Ureter (tissue), 1 donor: ENCODE measurements around the gene CANX. TPM values are rescaled to one million over a fixed set of nuclear protein-coding genes. Genes with fewer than 3 reads are reported as not detected.
"Not testable (repeated sequence)": the region's sequence is repeated elsewhere in the genome, so short reads cannot be mapped to it uniquely, and the experiment has no call there.

Source experiments
- DNase-seq: peaks from one replicate; pipeline ENCODE4 v3.0.0-alpha.2; 2020; ENCODE audit warnings: low spot score
- total RNA-seq: library from RNA; stranded (reverse); gene quantifications from one replicate; pipeline ENCODE4 v1.2.4, GENCODE V29; 2023
- donor health status: DM: yes; HTN: yes; CAD: no.

Gene CANX
- total RNA-seq, 1 donor from 2014 or later = 584 TPM

DNA sequence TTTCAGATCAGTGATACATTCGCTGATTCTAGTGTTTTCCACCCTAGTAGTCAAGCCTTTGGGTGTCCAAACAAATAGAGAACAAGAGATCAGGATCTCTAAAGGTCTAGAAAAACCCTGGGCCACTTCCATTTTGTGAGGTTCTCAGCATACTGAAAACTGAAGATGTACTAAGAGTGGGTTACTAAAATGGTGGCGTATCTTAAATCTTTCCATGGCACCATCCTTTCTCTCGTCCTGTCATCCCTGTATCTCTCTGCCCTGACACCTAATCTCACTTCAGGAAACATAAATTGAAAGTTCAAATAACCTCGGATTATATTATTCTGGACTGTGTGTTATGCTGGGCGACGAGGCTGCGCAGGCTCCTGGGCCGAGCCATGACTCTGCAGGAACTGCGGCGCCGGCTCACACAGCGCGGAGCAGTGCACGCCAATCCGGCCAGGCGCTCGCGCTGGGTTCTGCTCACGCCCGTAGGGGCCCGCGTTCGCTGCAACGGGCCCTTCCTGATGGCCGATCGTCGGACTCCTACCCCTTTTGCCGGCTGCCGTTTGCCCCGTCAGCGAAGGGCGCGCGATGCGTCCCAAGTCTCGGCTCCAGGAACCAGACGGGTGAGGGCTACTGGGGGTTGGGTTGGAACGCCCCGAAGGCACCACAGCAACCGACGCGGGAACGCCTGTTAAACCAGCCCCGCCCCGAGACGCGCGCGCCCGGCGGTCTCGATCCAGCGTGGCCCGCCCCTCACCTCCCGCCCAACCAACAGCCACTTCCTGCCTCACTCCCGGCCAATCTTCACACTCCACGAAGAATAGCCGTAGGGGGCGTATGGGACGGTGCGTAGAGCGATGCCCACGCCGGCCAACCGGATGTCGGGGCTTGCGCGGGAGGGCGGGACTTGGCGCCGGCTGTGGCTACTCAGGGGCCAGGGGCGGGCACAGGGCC is 503 bp upstream of the CANX start:
- DNase-seq = peak; percentile 99

DNA sequence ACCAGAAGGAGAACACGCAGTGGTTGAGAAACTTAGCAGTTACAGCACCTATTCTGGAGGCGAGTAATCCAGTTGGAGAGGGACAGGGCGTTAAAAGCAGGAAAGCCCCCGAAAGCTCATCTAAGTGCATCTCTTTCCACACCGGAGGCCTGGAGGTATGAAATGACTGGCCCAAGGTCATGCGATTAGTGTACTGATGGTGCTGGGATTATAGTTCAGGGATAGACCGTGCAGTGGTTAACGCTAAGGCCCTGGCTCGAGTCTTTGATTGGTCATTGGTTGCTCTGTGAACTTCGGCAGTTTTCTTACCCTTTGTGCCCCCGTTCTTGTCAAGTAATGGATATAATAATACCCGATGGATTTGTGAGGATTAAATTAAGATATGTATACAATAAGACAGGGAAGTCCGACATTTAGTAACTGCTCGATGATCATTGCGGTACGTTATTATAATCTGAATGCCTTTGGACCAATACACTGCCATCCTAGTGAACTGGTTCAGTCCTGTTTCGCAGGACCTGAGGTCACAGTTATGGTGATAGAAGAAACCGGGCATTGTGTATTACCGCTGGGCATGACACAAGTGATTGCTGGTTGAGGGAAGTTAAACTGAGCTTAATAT is 960 bp downstream of the CANX start:
- no peak for DNase-seq

DNA sequence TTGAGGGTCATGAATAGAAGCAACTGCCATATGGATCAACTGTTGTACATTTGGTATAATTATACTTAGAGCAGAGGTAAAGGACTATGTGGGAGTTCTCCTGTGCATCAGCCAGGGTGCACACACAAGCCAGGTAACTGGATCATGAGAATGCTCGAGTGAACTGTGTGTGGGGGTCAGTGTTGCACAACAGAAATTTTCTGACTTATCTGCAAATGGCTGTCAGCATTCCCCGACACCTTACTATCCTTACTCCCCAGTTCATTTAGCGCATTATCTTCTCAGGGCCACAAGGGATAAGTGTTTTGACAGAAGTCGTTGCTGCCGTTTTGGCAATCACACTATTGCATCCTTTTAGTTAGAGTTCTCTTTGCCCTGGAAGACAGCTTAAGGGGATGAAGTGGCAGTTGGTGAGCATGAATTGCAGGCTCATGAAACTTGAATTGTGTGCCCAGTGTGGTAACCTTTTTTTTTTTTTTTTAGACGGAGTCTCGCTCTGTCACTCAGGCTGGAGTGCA is 1.7 kb downstream of the CANX start:
- DNase-seq = no peak

DNA sequence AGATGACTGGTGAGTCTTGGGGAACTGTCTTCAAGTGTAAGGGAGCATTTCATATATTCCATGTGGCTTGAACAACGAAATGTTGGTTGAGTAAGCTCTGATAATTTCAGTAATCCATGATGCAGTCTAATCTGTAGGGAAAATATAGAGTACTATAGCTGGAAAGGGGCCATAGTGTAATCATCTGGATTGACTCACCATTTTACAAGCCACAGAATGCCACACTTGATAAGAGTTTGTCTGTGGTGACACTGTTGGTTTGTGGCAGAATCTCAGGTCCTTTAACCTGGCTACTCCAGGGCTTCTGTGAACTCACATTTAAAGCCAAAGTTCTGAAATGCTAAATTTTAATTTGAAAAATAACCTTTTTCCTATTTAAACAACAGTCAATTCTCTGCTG is 17.5 kb downstream of the CANX start:
- DNase-seq = no peak

DNA sequence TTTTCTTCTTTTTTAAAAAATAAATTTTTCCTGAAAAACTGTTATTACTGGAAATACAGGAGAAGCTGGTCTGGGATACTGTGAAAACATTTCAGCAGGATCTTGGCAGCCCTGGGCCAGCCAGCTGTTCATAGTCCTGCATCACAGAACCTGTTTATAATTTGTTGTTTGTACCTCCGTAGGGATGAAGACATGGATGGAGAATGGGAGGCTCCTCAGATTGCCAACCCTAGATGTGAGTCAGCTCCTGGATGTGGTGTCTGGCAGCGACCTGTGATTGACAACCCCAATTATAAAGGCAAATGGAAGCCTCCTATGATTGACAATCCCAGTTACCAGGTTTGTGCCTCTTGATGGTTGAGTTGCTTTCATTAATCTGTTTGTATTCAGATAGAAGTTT is 21.5 kb downstream of the CANX start:
- no peak for DNase-seq

DNA sequence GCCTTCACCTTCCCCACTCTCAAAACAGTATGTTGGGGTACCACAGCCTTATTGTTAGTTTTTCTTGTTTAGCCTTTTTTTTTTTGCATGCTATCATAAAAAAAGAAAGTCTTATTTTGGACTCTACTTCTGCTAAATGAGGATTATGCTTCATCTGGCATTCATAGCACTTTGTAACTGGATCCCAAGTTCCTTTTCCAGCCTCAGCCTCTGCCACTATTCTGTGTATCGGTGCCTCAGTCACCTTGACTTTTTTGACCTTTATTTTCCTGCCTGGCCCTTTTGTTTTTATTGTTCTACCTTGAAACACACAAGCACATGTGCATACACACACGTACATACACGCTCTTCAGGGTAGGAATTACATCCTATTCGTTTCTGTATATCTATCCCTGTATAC is 25.4 kb downstream of the CANX start:
- DNase-seq = no peak

DNA sequence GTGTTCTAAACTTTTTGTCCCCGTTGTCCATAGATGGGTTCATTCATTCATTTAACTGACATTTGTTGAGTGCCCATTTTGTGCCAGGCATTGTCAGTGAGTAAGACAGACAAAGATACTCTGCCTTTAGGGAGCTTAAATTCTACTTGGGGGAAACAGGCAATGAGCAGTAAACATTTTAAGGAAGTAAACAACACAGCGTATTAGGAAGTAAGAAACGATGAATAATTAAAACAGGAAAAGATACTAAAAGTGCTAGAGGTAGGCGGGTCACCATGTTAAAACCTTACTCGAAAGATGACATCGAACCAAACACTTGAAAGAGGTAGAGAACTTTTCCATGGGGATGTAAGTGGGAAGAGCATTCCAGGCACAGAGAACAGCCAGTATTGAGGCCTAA is 28.3 kb downstream of the CANX start:
- DNase-seq = no peak

DNA sequence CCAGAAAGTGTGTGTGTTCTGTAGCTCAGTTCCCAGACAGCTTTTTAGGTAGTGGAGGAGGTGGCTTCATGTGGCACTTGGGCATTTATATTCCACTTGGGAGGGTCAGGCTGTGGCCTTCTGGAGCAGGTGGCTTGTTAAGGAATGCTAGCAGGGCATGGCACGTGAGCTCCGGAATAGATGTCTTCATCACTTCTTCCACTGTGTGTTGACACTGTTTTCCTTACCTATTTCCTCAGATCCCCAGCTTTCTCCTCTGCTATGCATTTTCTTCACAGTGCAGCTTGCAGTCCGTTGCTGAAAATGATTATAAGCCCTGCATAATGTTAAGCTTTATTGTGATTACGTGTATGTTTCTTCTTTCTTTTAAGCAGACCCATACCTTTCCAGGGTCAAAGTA is 30.5 kb downstream of the CANX start:
- no peak for DNase-seq

DNA sequence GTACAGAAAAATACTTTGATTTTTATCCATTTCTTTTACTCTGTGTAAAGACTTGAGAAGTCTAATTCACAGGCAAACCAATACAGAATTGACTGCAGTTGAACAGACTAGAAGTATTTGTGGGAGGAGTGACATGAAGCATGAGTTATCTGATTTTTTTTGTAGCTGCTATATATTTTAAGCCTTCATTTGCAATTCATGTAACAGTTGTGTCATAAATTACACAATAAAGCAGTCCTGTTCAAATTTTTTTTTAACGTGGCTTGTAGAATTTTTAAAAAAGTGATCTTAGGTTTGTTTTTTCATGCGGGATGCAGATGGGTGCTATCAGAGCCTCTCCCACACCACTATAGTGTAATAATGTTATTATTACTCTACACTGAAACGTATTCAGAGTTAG is 31.0 kb downstream of the CANX start:
- DNase-seq = no peak

DNA sequence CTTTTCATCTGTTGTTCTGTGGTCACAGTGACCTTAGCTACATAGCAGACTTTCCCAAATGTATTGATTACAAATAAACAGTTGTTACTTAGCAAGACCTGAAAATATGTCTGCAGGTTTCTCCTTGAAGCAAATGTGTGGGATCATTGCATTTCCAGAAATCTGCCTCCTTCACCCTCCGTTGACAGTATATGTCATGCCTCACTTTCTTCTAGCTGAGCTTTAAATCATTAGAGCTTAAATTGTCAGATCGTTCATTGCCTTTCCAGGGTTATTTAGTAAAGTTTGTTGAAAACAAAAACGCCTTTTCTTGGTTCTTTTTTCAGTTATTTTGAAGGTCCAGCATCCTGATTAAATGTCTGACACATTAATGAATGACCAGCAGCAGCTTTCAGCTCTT is 31.6 kb downstream of the CANX start:
- no peak for DNase-seq

DNA sequence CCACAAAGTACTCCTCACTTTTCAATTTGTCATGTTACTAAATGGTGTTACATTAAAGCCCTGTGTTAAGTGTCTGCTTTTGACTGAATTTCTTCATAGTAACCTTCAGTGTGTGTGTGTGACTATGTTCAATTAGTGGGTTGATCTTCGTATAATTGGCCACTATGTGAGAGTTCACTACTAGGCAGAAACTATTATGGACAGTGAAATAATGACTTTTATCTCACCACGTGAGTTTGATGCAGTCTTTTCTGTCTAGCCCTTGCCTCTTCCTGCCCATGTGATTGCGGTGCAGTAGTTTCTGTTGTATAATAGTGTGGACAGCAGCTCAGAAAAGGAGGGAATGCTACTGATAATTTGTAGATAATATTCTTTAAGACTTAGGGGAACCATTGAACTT is 32.1 kb downstream of the CANX start:
- no peak for DNase-seq

DNA sequence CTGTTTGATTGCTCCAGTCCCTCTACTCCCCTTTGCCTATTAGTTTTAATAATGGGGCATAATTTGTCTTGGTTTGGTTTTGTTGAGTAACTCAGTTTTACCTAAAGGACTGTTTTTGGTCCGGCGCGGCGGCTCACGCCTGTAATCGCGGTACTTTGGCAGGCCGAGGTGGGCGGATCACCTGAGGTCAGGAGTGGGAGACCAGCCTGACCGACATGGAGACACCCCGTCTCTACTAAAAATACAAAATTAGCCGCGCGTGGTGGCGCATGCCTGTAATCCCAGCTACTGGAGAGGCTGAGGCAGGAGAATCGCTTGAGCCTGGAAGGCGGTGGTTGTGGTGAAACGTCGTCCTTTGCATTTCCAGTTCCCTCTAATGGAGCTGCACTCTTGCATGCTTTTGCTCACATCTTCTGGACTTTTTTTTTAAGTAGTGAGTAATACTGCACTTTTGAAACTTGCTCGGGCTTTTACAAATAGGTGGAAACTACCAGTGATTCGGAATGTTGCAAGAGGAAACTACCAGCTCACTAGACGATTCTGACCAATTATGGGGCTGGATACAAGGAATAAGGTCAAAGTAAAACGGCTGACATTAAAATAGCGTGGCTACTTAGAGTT is 33.1 kb downstream of the CANX start:
- peak; percentile 45 for DNase-seq

DNA sequence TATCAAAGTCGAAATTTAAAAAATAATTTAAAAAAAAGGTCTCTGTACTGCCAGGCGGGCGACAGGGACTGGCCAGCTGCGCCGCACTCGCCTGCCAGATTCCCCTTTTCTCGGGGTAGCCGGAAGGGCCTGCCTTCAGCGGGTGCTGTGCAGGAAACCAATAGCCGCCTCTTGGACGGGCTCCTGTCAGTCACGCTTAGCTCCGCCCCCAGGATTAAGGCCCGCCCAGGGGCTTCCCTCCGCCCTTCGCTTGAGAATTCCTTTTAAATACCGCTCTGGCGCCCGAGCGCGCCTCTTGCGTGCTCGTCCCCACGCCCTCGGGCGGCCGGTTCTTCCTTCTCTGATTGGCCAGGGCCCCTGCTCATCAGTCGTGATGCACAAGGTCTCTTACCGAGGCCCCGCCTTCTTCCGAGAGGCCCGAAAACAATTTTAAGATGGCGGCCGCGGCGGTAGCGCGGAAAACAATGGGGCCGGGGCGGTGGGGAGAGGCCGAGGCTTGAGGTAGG is 33.7 kb downstream of the CANX start, which contains the start of gene MAML1:
TSS of gene MAML1 (plus strand) at position 411 of the 506 bp plus-strand sequence. CDS start 291 bp downstream, outside the sequence.
- peak; percentile 100 for DNase-seq

DNA sequence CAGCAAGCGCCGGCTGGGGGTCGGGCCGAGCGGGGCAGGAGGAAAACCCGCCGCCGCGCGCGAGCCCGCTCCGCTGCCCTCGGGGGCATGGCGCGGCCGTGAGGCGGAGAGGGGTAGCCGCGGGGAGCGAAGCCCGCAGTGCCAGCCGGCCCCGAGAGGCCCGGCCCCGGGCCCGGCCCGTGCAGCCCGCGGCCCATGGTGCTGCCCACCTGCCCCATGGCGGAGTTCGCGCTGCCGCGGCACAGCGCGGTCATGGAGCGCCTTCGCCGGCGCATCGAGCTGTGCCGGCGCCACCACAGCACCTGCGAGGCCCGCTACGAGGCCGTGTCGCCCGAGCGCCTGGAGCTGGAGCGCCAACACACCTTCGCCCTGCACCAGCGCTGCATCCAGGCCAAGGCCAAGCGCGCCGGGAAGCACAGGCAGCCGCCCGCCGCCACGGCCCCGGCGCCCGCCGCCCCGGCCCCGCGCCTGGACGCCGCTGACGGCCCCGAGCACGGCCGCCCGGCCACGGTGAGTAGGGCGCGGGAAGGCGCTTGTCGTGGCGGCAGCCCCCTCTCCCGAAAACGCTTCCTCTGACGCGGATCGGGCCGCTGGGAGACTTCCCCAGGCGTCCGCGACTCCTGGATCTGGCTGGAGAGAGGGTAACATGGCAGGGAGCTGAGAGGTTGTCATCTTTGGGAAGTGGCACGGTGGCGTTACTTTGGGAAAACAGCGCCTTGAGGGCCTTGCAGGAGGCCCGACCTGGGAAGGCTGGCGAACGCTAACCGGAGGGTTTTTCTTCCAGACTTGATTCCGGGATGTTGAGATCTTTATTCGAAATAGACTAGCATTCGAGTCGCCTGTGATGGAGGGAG is 34.4 kb downstream of the CANX start:
- peak; percentile 48 for DNase-seq

DNA sequence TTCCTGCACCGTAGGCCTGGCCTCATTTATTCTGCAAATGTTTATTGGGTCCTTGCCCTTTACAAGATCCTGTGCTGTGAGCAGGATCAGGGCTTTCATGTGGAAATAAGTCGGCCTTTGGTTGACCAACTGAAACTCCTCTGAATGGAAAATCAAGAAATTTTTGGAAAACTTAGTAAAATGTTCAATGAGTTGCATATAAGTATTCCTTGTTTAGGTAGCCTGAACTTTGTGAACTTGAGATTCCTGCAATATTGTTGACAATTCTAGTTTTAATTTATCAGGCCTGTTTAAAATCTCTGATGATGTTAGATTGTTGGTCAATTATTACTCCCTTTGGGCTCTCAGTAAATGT is 35.0 kb downstream of the CANX start:
- no peak for DNase-seq

DNA sequence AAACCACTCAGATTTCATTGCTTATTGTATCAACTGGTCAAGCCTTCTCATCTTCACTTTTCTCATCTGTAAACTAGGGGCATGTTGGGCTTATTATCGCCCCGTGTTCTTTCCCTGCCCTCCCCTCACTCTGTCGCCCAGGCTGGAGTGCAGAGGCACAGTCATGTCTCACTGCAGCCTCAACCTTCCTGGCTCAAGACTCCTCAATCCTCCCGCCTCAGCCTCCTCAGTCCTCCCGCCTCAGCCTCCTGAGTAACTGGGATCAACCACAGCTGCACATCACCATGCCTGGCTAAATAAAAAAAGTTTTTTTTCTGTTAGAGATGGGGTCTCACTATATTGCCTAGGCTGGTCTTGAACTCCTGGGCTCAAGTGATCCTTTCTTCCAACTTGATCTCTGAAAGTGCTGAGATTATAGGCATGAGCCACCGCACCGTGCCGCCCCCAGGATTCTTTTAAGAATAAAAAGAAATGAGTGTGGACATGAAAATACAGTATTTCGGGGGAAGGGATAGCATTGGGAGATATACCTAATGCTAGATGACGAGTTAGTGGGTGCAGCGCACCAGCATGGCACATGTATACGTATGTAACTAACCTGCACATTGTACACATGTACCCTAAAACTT is 35.9 kb downstream of the CANX start:
- no peak for DNase-seq

DNA sequence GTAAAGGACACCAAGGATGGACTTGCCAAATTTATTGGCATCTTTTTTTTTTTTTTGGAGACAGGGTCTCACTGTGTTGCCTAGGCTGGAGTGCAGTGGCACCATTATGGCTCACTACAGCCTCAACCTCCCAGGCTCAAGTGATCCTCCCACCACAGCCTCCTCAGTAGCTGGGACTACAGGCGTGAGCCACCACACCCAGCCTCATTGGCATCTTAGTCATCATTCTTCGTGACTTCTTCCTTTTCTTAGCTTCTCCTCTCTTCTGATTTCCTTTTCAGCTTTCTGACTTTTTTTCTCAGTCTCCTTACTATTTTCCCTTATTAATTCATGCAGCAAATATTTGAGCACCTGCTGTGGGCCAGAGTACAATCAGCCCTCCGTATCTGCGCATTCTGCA is 40.0 kb downstream of the CANX start:
- DNase-seq = no peak

DNA sequence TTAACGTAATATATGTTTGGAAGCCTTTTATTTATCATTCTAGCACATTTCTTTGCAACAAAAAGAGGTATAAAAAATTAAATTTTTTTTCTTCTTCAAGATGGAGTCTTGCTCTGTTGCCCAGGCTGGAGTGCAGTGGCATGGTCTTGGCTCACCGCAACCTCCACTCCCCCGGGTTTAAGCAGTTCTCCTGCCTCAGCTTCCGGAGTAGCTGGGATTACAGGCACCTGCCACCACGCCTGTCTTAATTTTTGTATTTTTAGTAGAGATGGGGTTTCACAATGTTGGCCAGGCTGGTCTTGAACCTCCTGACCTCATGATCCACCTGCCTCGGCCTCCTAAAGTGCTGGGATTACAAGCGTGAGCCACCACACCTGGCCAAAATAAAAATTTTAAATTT is 45.3 kb downstream of the CANX start:
- DNase-seq = not testable (repeated sequence)

DNA sequence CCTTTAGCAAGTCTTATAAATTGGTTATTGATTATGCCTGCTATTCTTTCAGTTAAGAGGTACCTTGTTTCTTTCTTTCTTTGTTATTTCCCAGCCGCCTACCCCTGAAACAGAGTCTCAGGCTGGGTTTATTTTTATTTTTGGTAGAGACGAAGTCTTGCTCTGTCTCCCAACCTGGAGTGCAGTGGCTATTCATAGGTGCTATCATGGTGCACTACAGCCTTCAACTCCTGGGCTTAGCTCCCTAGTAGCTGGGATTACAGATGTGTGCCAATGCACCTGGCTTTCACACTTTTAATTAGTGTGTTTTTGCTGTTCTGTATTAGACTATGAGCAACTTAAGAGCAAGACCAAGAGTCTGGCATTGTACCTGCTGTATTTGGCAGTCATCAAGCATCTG is 48.1 kb downstream of the CANX start:
- no peak for DNase-seq

DNA sequence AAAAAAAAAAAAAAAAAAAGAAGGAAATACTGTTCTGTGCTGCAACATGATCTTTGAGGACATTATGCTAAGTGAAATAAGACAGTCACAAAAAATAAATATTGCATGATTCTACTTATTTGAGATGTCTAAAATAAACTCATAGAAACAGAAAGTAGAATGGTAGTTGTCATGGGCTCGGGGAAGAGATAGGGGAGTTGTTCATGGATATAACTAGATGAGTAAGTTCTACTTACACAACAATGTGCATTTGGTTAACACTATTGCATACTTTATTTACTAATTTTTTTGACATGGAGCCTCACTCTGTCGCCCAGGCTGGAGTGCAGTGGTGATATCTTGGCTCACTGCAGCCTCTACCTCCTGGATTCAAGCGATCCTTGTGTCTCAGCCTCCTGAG is 49.0 kb downstream of the CANX start:
- no peak for DNase-seq
